Esophagus muscularis mucosa (tissue), 4 donors: ENCODE results near the gene TNFSF13. TPM values are rescaled to one million over a fixed set of nuclear protein-coding genes. Genes with fewer than 3 reads are reported as not detected.

Source experiments
- DNase-seq: peaks from one replicate; pipeline ENCODE4 v3.0.0-alpha.2; 2017; ENCODE audit errors: extremely low spot score
- H3K27ac ChIP-seq, 4 donors: fragments of 200-600 bp; sonication (generic); replicated peaks in 1 of 4; 1 replicate in 3 of 4; 2 replicates in 1 of 4; pipeline ENCODE4 v1.5.1; 2016 to 2019; ENCODE audit warnings: mild to moderate bottlenecking in 1 of 4
- H3K27me3 ChIP-seq, 4 donors: fragments of 200-600 bp; sonication (generic); one replicate each; pipeline versions ENCODE4 v1.5.1 to v1.6.0; 2016 to 2019
- H3K36me3 ChIP-seq, 4 donors: fragments of 200-600 bp; sonication (generic); one replicate each; pipeline ENCODE4 v1.5.1; 2016 to 2019
- H3K4me1 ChIP-seq, 4 donors: fragments of 200-600 bp; sonication (generic); one replicate each; pipeline ENCODE4 v1.5.1; 2016 to 2019
- H3K4me3 ChIP-seq, 4 donors: fragments of 200-600 bp; sonication (generic); 1 replicate in 2 of 4; 2 replicates in 2 of 4; pipeline ENCODE4 v1.5.1; 2016 to 2019; ENCODE audit warnings: mild to moderate bottlenecking in 4 of 4, moderate library complexity in 1 of 4
- H3K9me3 ChIP-seq, 4 donors: fragments of 200-600 bp; sonication (generic); 1 replicate in 3 of 4; 2 replicates in 1 of 4; pipeline ENCODE4 v1.5.1; 2016 to 2019
- CTCF ChIP-seq, 3 experiments: fragments of 200-600 bp in 2 of 3; fragments of 450-650 bp in 1 of 3; sonication (generic) in 2 of 3; IDR thresholded peaks; one replicate each; pipeline ENCODE4 v1.5.1; 2017 to 2019; ENCODE audit warnings: antibody characterized with exemption in 3 of 3, mild to moderate bottlenecking in 2 of 3, moderate library complexity in 1 of 3
- EP300 ChIP-seq: sonication (generic); formaldehyde crosslinking; IDR thresholded peaks from one replicate; pipeline ENCODE4 v1.6.1; 2017; ENCODE audit warnings: antibody characterized with exemption
- POLR2A ChIP-seq: fragments of 450-650 bp; IDR thresholded peaks from one replicate; pipeline ENCODE4 v1.6.1; 2017; ENCODE audit warnings: antibody characterized with exemption, moderate library complexity, mild to moderate bottlenecking, low read depth
- POLR2AphosphoS5 ChIP-seq, 2 donors: sonication (generic); formaldehyde crosslinking; IDR thresholded peaks; one replicate each; pipeline ENCODE4 v1.6.1; 2017; ENCODE audit warnings: antibody characterized with exemption in 2 of 2
- WGBS: methylation state at CpG from one replicate; pipeline ENCODE4 v1.1.5; 2018; 5-methylcytosine and 5-hydroxymethylcytosine counted together
- intact Hi-C: fragments of 100-400 bp; cut with DNase I; formaldehyde crosslinking; loops from one replicate; pipeline ENCODE4 v1.15.1; 2023
- small RNA-seq, 3 donors: library from RNA; depleted of rRNA; stranded (forward); fragments of <200 nt; gene quantifications; one replicate each; pipeline ENCODE3, GENCODE V24; 2016
- total RNA-seq, 4 donors: library from RNA; depleted of rRNA; stranded (reverse); fragments of >200 nt; gene quantifications; one replicate each; pipeline versions ENCODE4 v1.1.0 to v1.2.1, GENCODE V29; 2016

TNFSF13 gene
- total RNA-seq, 4 donors from 2014 or later, result 13.4 to 25.8 (median 22.4) TPM

DNA sequence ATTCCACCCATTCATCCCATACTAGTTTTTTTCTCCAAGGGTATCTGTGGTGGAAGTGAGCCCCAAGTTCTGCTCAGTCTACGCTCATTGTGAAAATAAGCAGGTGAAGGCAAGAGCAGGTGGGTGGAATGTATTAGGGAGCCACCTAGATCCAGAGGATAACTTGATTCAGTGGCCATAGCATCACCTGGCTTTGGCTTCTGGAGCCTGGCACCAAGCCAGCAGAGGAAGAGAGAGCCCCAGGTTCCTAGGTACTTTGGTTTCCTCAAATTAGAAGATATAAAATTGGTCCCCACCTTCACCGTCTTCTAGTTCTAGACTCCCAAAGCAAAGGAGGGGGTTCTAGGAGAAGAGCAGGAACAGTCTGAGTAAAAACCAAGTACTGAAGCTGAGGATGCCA, 52.1 kb downstream of the TNFSF13 start:
- peaks cover 0 to 25% (median 6%) of the 10 kb centered on the region in 4 donors for H3K36me3 ChIP-seq
- no peaks in the 10 kb centered on the region for H3K27me3 ChIP-seq
- intact Hi-C loops, result no loop called here
- H3K27ac ChIP-seq, result no peak overlapping the region
- H3K4me1 ChIP-seq, result peaks cover 33 to 57% (median 56%) of the 10 kb centered on the region in 4 donors
- DNase-seq, result no peak
- H3K9me3 ChIP-seq, result no peaks in the 10 kb centered on the region
- H3K4me3 ChIP-seq, result no peak overlapping the region
- WGBS, result 95% methylated on average over 2 of the region's 2 CpGs
- no peak for TF ChIP-seq POLR2A
- TF ChIP-seq POLR2AphosphoS5 (IDR thresholded peaks at IDR 0.05), result no peak
- no peak for TF ChIP-seq CTCF (IDR thresholded peaks at IDR 0.05)
- TF ChIP-seq EP300, result no peak

Small RNA genes lying within 50 kb of the gene (small RNA-seq; reads per million reads assigned to genes)
- gene CD68, result 0 reads per million in 3 donors
- gene RF00019, result 0 reads per million in 3 donors
- 0 reads per million in 3 donors for gene SNORA48
- gene SNORD10, result 0 reads per million in 3 donors

Other genes starting within 250 kb of the TNFSF13 start
- 100 to 1,000 TPM in 1 of 4 donors, 10 to 100 TPM in 3; 89.6 to 112 (median 90.2) TPM for gene GPS2, start 243.4 kb upstream of the TNFSF13 start, total RNA-seq
- 10 to 100 TPM; 13.9 to 27.0 (median 20.6) TPM for gene NEURL4, start 229.4 kb upstream of the TNFSF13 start, total RNA-seq
- gene ACAP1, start 222.2 kb upstream of the TNFSF13 start, total RNA-seq, result 10 to 100 TPM in 1 of 4 donors, 1 to 10 TPM in 3; 2.1 to 11.4 (median 4.6) TPM
- gene KCTD11, start 206.6 kb upstream of the TNFSF13 start, total RNA-seq, result 10 to 100 TPM in 2 of 4 donors, 1 to 10 TPM in 2; 9.1 to 18.2 (median 13.3) TPM
- gene TMEM95, start 203.6 kb upstream of the TNFSF13 start, total RNA-seq, result under 1 TPM in 1 of 4 donors, not detected in 3; 0.42 TPM
- gene TNK1, start 177.7 kb upstream of the TNFSF13 start, total RNA-seq, result 1 to 10 TPM; 2.9 to 7.5 (median 5.6) TPM
- gene PLSCR3, start 164.2 kb upstream of the TNFSF13 start, total RNA-seq, result 10 to 100 TPM; 17.7 to 39.9 (median 24.3) TPM
- gene TMEM256, start 154.7 kb upstream of the TNFSF13 start, total RNA-seq, result 100 to 1,000 TPM in 1 of 4 donors, 10 to 100 TPM in 3; 59.6 to 121 (median 74.7) TPM
- 10 to 100 TPM; 12.0 to 30.2 (median 19.0) TPM for gene NLGN2, start 150.9 kb upstream of the TNFSF13 start, total RNA-seq
- not detected for gene SPEM1, start 138.4 kb upstream of the TNFSF13 start, total RNA-seq
- not detected for gene SPEM2, start 133.1 kb upstream of the TNFSF13 start, total RNA-seq
- not detected for gene SPEM3, start 129.9 kb upstream of the TNFSF13 start, total RNA-seq
- 1 to 10 TPM; 1.2 to 6.1 (median 3.5) TPM for gene TMEM102, start 123.3 kb upstream of the TNFSF13 start, total RNA-seq
- gene FGF11, start 119.2 kb upstream of the TNFSF13 start, total RNA-seq, result 1 to 10 TPM in 2 of 4 donors, under 1 TPM in 1, not detected in 1; 0.50 to 1.9 (median 1.3) TPM
- 10 to 100 TPM in 1 of 4 donors, 1 to 10 TPM in 3; 5.0 to 12.8 (median 8.1) TPM for gene CHRNB1, start 113.7 kb upstream of the TNFSF13 start, total RNA-seq
- gene ZBTB4, start 79.1 kb upstream of the TNFSF13 start, total RNA-seq, result 100 to 1,000 TPM in 2 of 4 donors, 10 to 100 TPM in 2; 57.5 to 113 (median 87.7) TPM
- gene SLC35G6, start 77.3 kb upstream of the TNFSF13 start, total RNA-seq, result not detected
- 10 to 100 TPM; 29.5 to 66.4 (median 46.9) TPM for gene POLR2A, start 74.4 kb upstream of the TNFSF13 start, total RNA-seq
- gene TNFSF12, start 9.7 kb upstream of the TNFSF13 start, total RNA-seq, result 100 to 1,000 TPM; 102 to 136 (median 122) TPM
- gene SENP3, start 3.2 kb downstream of the TNFSF13 start, total RNA-seq, result 10 to 100 TPM; 54.0 to 79.1 (median 72.4) TPM
- gene CD68, start 20.9 kb downstream of the TNFSF13 start, total RNA-seq, result 10 to 100 TPM; 34.5 to 70.7 (median 44.7) TPM
- 10 to 100 TPM; 26.0 to 50.4 (median 31.5) TPM for gene MPDU1, start 25.1 kb downstream of the TNFSF13 start, total RNA-seq
- gene SOX15, start 31.3 kb downstream of the TNFSF13 start, total RNA-seq, result 10 to 100 TPM in 2 of 4 donors, 1 to 10 TPM in 2; 2.9 to 14.6 (median 10.9) TPM
- gene FXR2, start 56.1 kb downstream of the TNFSF13 start, total RNA-seq, result 10 to 100 TPM; 38.2 to 65.8 (median 50.2) TPM
- gene SAT2, start 69.1 kb downstream of the TNFSF13 start, total RNA-seq, result 10 to 100 TPM; 54.0 to 71.4 (median 64.2) TPM
- gene SHBG, start 71.4 kb downstream of the TNFSF13 start, total RNA-seq, result under 1 TPM in 1 of 4 donors, not detected in 3; 0.83 TPM
- gene ATP1B2, start 92.2 kb downstream of the TNFSF13 start, total RNA-seq, result 1 to 10 TPM; 1.6 to 2.9 (median 2.2) TPM
- 10 to 100 TPM; 14.9 to 18.3 (median 16.1) TPM for gene TP53, start 128.7 kb downstream of the TNFSF13 start, total RNA-seq
- 1 to 10 TPM; 3.3 to 6.4 (median 3.8) TPM for gene WRAP53, start 129.7 kb downstream of the TNFSF13 start, total RNA-seq
- under 1 TPM; 0.17 to 0.42 (median 0.33) TPM for gene EFNB3, start 146.5 kb downstream of the TNFSF13 start, total RNA-seq
- gene DNAH2, start 159.0 kb downstream of the TNFSF13 start, total RNA-seq, result under 1 TPM; under 0.01 to 0.17 (median 0.06) TPM